HFFc6 (cell line): Measurements from ENCODE around the gene GALNT7. TPM values are rescaled to one million over a fixed set of nuclear protein-coding genes. Genes with fewer than 3 reads are reported as not detected.

Experiments
- DNase-seq: peaks from one replicate; pipeline ENCODE4 v3.0.0-alpha.2; 2018
- H3K27ac Mint-ChIP-seq: 2 replicates; pipeline ENCODE4 v1.8.0; 2020; ENCODE audit warnings: mild to moderate bottlenecking, mixed read lengths
- H3K27me3 Mint-ChIP-seq: 2 replicates; pipeline ENCODE4 v1.8.0; 2021; ENCODE audit warnings: mild to moderate bottlenecking, moderate library complexity, mixed read lengths; ENCODE audit not compliant: insufficient read depth
- H3K36me3 Mint-ChIP-seq: 2 replicates; pipeline ENCODE4 v1.8.0; 2021; ENCODE audit warnings: low read depth, mixed read lengths
- H3K4me1 Mint-ChIP-seq: 2 replicates; pipeline ENCODE4 v1.8.0; 2020; ENCODE audit warnings: low read depth, mixed read lengths
- H3K4me3 Mint-ChIP-seq: 2 replicates; pipeline ENCODE4 v1.8.0; 2020; ENCODE audit warnings: mild to moderate bottlenecking, moderate library complexity, mixed read lengths
- H3K9me3 Mint-ChIP-seq: 2 replicates; pipeline ENCODE4 v1.8.0; 2020; ENCODE audit warnings: mild to moderate bottlenecking, mixed read lengths
- CTCF ChIP-seq: fragments of 200-600 bp; sonication (generic); IDR thresholded peaks from 2 replicates; pipeline ENCODE4 v1.5.0; 2021; ENCODE audit warnings: antibody characterized with exemption, mild to moderate bottlenecking
- total RNA-seq, 6 experiments: library from RNA; stranded (reverse); fragmentation: NEBNext Ultra II Directional; extraction: Animal tissue kit (Norgen Biotek cat#: 25700); gene quantifications; 2 replicates in 1 of 6; 3 replicates in 5 of 6; pipeline ENCODE4 v1.2.3, GENCODE V29; 2021

GALNT7 gene
- total RNA-seq, 6 experiments from 2014 or later = 10.9 to 24.3 (median 23.0) TPM

- Mint-ChIP-seq H3K27ac (no peak overlapping the region), H3K4me1 (peaks cover 20% of the 10 kb centered on the region), H3K9me3 (no peaks in the 10 kb centered on the region; the same call in 1 of the 2 replicates), H3K27me3 (peaks cover 16% of the 10 kb centered on the region), H3K4me3 (no peak overlapping the region), H3K36me3 (0 out of 2 replicates have a peak, but pooled peaks cover 4% of the 10 kb centered on the region)
- TF ChIP-seq CTCF = no peak
- no peak for DNase-seq
These were observed 178.9 kb downstream of the GALNT7 start for GRCh38 chr4:173347467-173347866.

GRCh38 chr4:173357939-173358338 lies 189.3 kb downstream of the GALNT7 start:
- H3K27ac Mint-ChIP-seq = no peak overlapping the region
- TF ChIP-seq CTCF = no peak
- H3K4me3 Mint-ChIP-seq = no peak overlapping the region
- H3K27me3 Mint-ChIP-seq = no peaks in the 10 kb centered on the region; the same call in 1 of the 2 replicates
- H3K4me1 Mint-ChIP-seq = no peaks in the 10 kb centered on the region
- H3K36me3 Mint-ChIP-seq = peaks cover 4% of the 10 kb centered on the region; the same call in 1 of the 2 replicates
- peaks cover 3% of the 10 kb centered on the region; the same call in 1 of the 2 replicates for H3K9me3 Mint-ChIP-seq
- no peak for DNase-seq

- Mint-ChIP-seq H3K4me3 (no peak overlapping the region; the same call in 1 of the 2 replicates), H3K36me3 (peaks cover 4% of the 10 kb centered on the region; the same call in 1 of the 2 replicates), H3K9me3 (peaks cover 3% of the 10 kb centered on the region; the same call in 1 of the 2 replicates), H3K27me3 (no peaks in the 10 kb centered on the region; the same call in 1 of the 2 replicates), H3K4me1 (no peaks in the 10 kb centered on the region), H3K27ac (no peak overlapping the region)
- TF ChIP-seq CTCF = peak; percentile 63
- peak; percentile 10 for DNase-seq
These were observed 192.1 kb downstream of the GALNT7 start for GRCh38 chr4:173360587-173361221.

DNA sequence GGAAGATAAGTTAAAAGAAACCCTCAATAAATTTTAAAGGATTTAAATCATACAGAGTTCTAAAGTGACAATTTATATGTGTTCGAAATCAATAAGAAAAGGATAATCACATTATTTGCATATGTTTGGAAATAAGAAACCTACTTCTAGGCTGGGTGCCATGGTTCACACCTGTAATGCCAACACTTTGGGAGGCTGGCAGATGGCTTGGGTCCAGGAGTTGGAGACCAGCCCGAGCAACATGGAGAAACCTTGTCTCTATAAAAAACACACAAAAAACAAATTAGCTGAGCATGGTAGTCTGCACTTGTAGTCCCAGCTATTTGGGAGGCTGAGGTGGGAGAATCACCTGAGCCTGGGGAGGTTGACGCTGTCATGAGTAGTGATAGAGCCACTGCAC lies 194.1 kb downstream of the GALNT7 start:
- no peak for TF ChIP-seq CTCF
- H3K27me3 Mint-ChIP-seq = no peaks in the 10 kb centered on the region; the same call in 1 of the 2 replicates
- H3K27ac Mint-ChIP-seq = no peak overlapping the region
- H3K4me1 Mint-ChIP-seq = peaks cover 9% of the 10 kb centered on the region
- no peak overlapping the region for H3K4me3 Mint-ChIP-seq
- no peak for DNase-seq
- H3K36me3 Mint-ChIP-seq = peaks cover 4% of the 10 kb centered on the region; the same call in 1 of the 2 replicates
- H3K9me3 Mint-ChIP-seq = peaks cover 3% of the 10 kb centered on the region; the same call in 1 of the 2 replicates

DNA sequence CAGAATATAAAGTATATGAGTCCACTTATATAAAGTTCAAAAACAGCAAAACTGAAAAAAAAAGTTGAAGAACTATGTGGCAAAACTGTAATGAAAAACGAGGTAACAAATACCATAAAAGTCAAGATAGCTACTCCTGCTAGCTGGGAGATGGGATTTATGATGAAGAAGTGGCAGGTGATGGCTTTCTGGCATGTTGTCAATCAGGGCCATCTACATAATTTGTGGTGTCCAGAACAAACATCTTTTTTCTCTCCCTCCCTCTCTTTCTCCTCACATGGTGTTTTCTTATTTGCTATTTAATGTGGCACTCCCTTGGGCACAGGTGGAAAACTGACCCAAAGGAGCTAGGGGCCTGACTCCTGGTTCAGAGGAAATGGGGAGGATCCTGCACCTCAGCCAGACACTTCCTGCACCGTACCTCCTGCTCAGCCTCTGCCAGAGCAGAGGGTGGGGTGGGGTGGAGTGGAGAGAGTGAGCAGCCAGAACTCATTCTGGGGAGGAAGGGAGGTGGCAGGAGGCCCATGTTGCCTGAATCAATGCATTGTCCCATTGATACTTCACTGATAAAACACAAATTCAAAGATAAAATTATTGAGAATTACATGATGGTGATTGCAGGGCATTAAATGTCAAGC lies 196.9 kb downstream of the GALNT7 start:
- no peak for DNase-seq
- Mint-ChIP-seq H3K27ac (no peak overlapping the region), H3K4me3 (no peak overlapping the region), H3K4me1 (peaks cover 16% of the 10 kb centered on the region), H3K9me3 (no peaks in the 10 kb centered on the region), H3K27me3 (no peaks in the 10 kb centered on the region; the same call in 1 of the 2 replicates), H3K36me3 (no peaks in the 10 kb centered on the region)
- no peak for TF ChIP-seq CTCF
